ENCODE measurements around the gene TBX20.

The TBX20 gene

GRCh38 chr7:35253710-35254495 lies at the start of gene TBX20:
TBX20 (minus strand) TSS chr7:35254100; CDS start chr7:35253620, 480 bp downstream.
- DNase-seq (ENCODE audit: low read depth in 3 of 3): no peak

- no peak for DNase-seq (ENCODE audit: low read depth in 3 of 3)
Observed at GRCh38 chr7:35289376-35289775, 35.5 kb upstream of the TBX20 start.

GRCh38 chr7:35286986-35287385 lies 33.1 kb upstream of the TBX20 start:
- DNase-seq (ENCODE audit: low read depth in 3 of 3): no peak

DNA sequence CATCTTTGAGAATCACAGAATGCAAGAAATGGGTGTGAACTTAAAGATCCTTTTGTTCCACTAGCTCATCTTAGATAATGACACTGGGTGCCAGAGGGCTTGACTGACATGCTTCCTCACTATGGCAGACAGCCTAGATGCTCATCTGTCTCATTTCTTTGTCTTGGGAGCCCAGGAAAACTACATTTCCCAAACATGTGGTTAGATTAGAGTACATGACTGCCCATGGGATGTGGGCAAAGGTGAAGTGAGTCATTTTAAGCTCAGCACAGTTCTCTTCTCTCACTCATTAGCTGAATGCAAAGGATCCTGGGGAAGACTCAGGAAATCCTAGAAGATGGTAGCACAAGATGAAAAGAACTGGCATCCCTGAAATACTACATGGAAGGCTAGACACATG lies 32.5 kb upstream of the TBX20 start:
- DNase-seq (ENCODE audit: low read depth in 3 of 3): no peak

DNA sequence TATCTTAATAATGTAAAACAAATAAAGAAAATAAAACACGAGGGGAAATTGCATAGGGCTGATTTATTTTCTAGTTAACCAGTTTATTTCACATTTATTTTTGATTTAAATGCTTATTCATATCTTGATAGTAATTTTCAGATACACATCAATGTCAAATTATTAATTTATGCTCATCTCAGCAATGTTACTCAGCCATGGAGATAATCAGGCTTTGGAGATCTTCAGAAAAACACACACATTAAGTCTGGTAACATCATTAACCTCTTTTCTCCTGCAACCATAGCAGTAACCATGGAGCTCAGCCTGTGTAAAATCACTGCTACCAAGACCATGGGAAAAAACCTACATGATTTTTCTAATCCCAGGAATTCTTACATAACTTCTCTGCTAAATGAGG lies 31.9 kb upstream of the TBX20 start:
- no peak for DNase-seq (ENCODE audit: low read depth in 3 of 3)

DNA sequence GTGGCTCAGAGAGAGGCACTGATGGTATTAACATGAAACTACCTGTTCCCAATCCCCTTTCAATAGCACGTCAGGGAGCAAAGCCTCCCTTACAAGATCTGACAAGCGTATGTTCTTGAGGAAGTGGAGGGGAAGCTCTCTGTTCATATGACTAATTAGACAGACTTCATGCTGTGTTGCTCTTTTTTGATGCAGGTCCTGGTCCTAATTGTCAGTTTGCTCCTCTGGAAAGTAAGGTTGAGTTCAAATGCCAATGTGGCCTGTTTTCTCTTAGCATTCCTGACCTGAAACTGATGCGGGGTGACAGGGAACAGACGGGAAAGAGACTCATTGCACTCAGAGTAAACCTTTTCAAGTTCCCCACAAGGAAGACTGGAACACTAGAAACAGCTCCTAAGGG lies 27.0 kb upstream of the TBX20 start:
- no peak for DNase-seq (ENCODE audit: low read depth in 3 of 3)

DNA sequence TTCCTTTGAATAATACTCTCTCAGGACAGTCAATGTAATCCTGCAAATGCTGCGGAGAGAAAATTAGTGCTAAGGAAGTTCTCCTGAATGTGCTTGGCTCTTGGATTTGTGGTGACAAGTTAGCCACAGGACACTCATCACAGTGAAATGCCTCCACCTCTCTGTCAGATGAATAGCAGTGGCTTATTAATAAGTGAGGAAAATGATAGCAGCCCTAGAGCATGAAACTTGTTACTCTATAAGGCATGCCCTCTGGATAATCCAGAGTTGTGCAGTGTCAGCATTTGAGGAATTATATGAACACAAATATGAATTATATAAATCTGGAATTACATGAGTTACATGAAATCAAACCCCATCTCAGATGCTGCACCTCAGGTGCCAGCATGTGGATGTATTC lies 23.5 kb upstream of the TBX20 start:
- DNase-seq (ENCODE audit: low read depth in 3 of 3): no peak

- no peak for DNase-seq (ENCODE audit: low read depth in 3 of 3)
Observed at GRCh38 chr7:35272246-35272645, 18.3 kb upstream of the TBX20 start.

- DNase-seq (ENCODE audit: low read depth in 3 of 3): no peak
Observed at GRCh38 chr7:35268953-35269352, 15.1 kb upstream of the TBX20 start.

DNA sequence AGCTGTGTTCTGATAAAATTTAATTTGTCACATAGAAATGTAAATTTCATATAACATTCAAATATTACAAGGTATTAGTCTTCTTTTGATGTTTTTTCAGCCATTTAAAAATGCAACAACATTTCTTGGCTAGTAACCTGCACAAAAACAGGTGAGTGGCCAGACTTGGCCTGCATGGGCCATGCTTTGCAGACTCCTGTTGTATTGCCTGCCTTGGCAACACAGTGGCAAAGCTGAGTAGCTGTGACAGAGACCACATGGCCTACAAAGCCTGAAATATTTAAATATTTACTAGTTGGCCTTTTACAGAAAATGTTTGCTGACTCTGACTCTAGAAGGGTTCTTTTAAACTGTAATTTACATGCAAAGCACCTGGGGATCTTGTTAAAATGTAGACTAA lies 13.5 kb upstream of the TBX20 start:
- DNase-seq (ENCODE audit: low read depth in 3 of 3): no peak

GRCh38 chr7:35263396-35263795 lies 9.5 kb upstream of the TBX20 start:
- DNase-seq (ENCODE audit: low read depth in 3 of 3): no peak

DNA sequence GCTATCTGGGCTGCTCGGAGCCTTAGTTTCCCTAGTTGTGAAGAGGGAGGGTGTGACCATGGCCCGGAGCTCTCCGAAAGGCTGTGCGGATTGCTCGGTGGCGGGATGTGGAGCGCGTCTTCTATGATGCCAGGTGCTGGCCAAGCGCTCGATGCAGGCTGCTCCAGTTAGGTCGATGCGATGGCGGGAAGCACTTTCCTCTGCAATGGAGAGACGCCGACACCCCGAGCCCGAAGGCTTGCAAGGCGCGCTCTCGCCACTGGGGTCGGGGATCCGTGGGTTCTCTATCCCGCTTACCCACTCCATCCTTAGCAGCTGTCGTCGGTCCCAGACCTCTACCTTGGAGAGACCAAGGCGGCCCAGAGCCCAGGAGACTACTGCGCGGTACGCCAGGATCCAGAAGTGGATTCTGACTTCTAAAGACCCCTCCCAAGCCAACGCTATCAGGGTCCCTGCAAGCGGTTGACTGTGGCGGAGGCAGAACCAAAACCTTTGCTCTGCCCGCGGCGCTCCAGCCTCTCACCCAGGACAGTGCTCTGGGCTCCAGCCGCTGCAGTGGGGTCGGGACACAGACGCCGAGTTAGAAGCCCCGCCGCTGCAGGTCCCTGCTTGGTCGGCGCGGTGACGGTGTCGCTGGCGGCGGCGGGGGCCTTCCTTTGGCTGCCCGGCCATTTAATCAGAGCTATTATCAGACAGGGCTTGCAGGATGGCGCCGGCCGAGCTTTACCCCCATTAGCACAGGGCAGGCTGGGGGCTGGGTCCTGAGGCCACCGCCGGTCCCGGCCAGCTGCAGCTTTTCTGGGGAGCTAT lies 7.8 kb upstream of the TBX20 start:
- DNase-seq (ENCODE audit: low read depth in 3 of 3): no peak

GRCh38 chr7:35261041-35261440 lies 7.1 kb upstream of the TBX20 start:
- DNase-seq (ENCODE audit: low read depth in 3 of 3): no peak

GRCh38 chr7:35260246-35260645 lies 6.3 kb upstream of the TBX20 start:
- DNase-seq (ENCODE audit: low read depth in 3 of 3): no peak

DNA sequence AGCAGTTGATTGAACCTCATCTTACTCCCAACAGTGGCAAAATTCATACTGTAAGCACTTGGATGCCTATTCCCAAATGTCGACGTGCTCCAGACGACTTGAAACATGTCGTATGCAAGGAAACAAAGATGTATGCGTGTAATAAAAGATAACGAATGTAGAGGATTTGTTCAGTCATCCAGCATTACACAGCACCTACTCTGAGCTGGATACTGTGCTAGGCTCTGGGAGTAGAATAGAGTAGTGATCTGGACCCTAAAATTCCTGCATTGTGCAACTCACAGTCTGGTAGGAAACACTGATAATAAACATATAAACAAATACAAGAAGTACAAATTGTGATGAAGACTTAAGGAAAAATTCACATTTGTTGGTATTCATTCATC lies 5.6 kb upstream of the TBX20 start:
- DNase-seq (ENCODE audit: low read depth in 3 of 3): no peak

DNA sequence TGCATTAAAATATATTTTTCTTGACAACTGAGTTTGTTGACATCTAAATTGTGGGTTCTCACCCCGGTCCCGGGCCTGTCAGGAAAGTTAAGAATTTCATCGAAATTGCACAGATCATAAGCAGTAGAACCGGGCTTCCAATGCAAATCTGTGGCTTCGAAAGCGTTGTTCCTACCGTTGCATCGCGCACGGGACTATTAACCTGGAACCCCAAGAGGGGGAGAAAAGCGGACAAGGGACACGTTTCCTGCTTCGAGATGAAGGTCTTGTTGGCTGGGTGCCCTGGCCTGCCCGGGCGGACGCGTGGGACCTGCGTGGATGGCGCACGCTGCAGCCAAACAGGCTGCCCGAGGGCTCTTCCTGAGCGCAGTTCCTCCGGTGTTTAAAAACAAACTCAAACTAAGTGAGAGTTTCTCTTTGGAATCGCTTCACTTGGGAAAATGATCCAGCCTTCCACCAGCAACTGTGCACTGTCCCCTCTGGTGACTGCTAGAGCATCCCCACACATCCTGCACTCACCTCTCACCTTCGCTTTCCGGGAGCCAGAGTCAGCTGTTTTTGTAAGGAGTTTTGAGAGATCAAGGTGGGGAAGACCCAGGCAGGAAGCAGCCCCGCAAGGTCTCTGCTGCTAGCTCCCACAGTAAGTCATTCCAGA lies 5.1 kb upstream of the TBX20 start:
- DNase-seq (ENCODE audit: low read depth in 3 of 3): no peak

- DNase-seq (ENCODE audit: low read depth in 3 of 3): no peak
Observed at GRCh38 chr7:35258125-35258867, 4.4 kb upstream of the TBX20 start.

DNA sequence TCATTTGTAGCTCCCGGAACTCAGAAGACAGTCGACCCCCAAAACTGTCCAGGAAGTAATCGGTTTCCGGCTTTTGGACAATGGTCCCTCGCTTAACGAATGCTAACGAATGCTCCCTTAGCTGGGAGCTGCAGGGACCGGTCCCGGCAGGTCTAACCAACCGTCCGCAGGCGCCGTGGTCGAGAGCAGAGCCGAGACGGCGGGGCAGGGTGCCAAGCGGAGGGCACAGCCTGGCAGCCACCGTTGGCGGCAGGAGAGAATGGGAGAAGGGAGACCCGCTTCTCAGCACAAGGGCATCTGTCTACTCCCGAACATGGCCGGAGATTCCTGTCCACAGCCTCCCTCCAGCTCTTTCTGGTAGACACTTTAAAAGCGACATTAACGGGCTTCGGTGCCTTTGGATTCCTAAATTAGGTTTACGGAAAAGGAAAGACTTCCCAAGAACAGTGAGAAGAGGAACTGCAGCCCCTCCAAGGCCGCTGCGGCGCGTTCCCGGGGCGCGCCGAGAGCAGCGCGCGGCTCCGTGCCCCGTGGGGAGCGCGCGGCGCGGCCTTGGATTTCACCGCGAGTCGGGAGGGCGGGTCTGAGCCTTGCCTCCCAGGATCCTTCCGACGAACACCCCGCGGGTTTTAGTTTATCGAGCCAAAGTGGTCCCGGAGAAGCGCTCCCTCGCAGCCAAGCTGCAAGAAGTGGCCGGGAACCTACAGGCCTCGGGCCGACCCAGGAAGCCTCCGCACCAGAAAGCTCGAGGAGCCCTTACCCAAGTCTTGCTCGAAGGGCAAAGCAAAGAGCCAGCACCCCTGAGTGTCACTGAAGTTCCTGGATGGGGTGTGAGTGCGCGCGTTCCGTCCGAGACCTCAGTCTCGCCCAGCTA lies 3.6 kb upstream of the TBX20 start:
- DNase-seq (ENCODE audit: low read depth in 3 of 3): no peak

- no peak for DNase-seq (ENCODE audit: low read depth in 3 of 3)
Observed at GRCh38 chr7:35256256-35257175, 2.6 kb upstream of the TBX20 start.

Data from stimulated activated CD4-positive, alpha-beta T cell treated with anti-CD3 and anti-CD28 coated beads, TNF-alpha, amount 100 ng/mL, for 4 hours (primary cell).